ENCODE measurements around the gene BBS9. TPM values are rescaled to one million over a fixed set of nuclear protein-coding genes. Genes with fewer than 3 reads are reported as not detected.

Gene BBS9
- total and polyA plus RNA-seq, 2 of the 4 experiments (the other 2 are of a cell fraction), result 7.9 to 9.5 TPM

- intact Hi-C loops (cut with micrococcal nuclease) (no loop called here), dilution Hi-C loops (cut with HindIII; ENCODE audit: low sequenced_read_pairs, unreplicated experiment) (no loop called here), in situ Hi-C loops (cut with MboI; ENCODE audit: low sequenced_read_pairs) (no loop called here)
- H3K4ac ChIP-seq (ENCODE audit: low read depth, low read length), result no peak overlapping the region
- H2BK20ac ChIP-seq (ENCODE audit: low read depth, low read length), result no peak overlapping the region
- H3K18ac ChIP-seq (ENCODE audit: low read depth, low read length), result no peak overlapping the region; the same call in 1 of the 2 replicates
- TF ChIP-seq MXI1 (IDR thresholded peaks at IDR 0.05; ENCODE audit: borderline replicate concordance, low read depth, low read length), result no peak
- no peak for TF ChIP-seq MAZ (IDR thresholded peaks at IDR 0.05; ENCODE audit: borderline replicate concordance, low read depth, low read length)
- no peak for TF ChIP-seq BHLHE40 (IDR thresholded peaks at IDR 0.05; ENCODE audit: low read depth, low read length)
- TF ChIP-seq POLR2A (IDR thresholded peaks at IDR 0.05; ENCODE audit: low read depth, low read length), result no peak
- no peak for TF ChIP-seq MAFK (IDR thresholded peaks at IDR 0.05; ENCODE audit: low read depth, low read length)
- TF ChIP-seq FOS (IDR thresholded peaks at IDR 0.05; ENCODE audit: low read depth, low read length), result no peak
- TF ChIP-seq, protein P1, sequence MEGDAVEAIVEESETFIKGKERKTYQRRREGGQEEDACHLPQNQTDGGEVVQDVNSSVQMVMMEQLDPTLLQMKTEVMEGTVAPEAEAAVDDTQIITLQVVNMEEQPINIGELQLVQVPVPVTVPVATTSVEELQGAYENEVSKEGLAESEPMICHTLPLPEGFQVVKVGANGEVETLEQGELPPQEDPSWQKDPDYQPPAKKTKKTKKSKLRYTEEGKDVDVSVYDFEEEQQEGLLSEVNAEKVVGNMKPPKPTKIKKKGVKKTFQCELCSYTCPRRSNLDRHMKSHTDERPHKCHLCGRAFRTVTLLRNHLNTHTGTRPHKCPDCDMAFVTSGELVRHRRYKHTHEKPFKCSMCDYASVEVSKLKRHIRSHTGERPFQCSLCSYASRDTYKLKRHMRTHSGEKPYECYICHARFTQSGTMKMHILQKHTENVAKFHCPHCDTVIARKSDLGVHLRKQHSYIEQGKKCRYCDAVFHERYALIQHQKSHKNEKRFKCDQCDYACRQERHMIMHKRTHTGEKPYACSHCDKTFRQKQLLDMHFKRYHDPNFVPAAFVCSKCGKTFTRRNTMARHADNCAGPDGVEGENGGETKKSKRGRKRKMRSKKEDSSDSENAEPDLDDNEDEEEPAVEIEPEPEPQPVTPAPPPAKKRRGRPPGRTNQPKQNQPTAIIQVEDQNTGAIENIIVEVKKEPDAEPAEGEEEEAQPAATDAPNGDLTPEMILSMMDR (conservative IDR thresholded peaks at IDR 0.05; ENCODE audit: low read depth, low read length), result no peak
- TF ChIP-seq ELK1 (IDR thresholded peaks at IDR 0.05; ENCODE audit: borderline replicate concordance, low read depth, low read length), result no peak
- TF ChIP-seq CHD1 (IDR thresholded peaks at IDR 0.05; ENCODE audit: low read depth, low read length), result no peak
- no peak for TF ChIP-seq RAD21 (IDR thresholded peaks at IDR 0.05; ENCODE audit: low read length)
- TF ChIP-seq CEBPB (IDR thresholded peaks at IDR 0.05; ENCODE audit: low read depth, low read length), result no peak
- TF ChIP-seq RFX5 (IDR thresholded peaks at IDR 0.05; ENCODE audit: low read depth, low read length), result no peak
- TF ChIP-seq NFE2L2 (IDR thresholded peaks at IDR 0.05; ENCODE audit: low read depth, low read length), result no peak
- TF ChIP-seq, protein P2, sequence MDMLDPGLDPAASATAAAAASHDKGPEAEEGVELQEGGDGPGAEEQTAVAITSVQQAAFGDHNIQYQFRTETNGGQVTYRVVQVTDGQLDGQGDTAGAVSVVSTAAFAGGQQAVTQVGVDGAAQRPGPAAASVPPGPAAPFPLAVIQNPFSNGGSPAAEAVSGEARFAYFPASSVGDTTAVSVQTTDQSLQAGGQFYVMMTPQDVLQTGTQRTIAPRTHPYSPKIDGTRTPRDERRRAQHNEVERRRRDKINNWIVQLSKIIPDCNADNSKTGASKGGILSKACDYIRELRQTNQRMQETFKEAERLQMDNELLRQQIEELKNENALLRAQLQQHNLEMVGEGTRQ (IDR thresholded peaks at IDR 0.05; ENCODE audit: low read depth, low read length), result no peak
- no peak for TF ChIP-seq SMC3 (IDR thresholded peaks at IDR 0.05; ENCODE audit: low read depth, low read length)
- TF ChIP-seq RCOR1 (IDR thresholded peaks at IDR 0.05; ENCODE audit: insufficient replicate concordance, low read length), result no peak
- POLR2A ChIA-PET (ENCODE audit: unreplicated experiment), result no interaction called here
- H3K79me1 ChIP-seq (ENCODE audit: low read depth in 1 of 2, low read length in 2 of 2), result no peaks in the 10 kb centered on the region; a peak in 1 of 4 replicates
- H2BK5ac ChIP-seq (ENCODE audit: low read depth, low read length, poor library complexity, severe bottlenecking), result no peak overlapping the region
- H3K4me3 ChIP-seq (ENCODE audit: insufficient read depth, low read depth, low read length), result no peak overlapping the region
- no peak overlapping the region for H4K5ac ChIP-seq (ENCODE audit: low read depth, low read length)
- no peaks in the 10 kb centered on the region for H3K9me1 ChIP-seq (ENCODE audit: insufficient read depth, low read length)
- H4K8ac ChIP-seq (ENCODE audit: low read depth in 2 of 2, low read length in 2 of 2), result no peak overlapping the region
- no peak for ATAC-seq (ENCODE audit: low read depth)
- H3K27me3 ChIP-seq (ENCODE audit: control insufficient read depth, insufficient read depth, low read length), result no peaks in the 10 kb centered on the region
- no peak overlapping the region for H2AK9ac ChIP-seq (replicated peaks; ENCODE audit: low read depth, low read length, poor library complexity)
- no peak overlapping the region for H3K4me2 ChIP-seq (ENCODE audit: low read depth, low read length)
- no peak overlapping the region for H2AK5ac ChIP-seq (ENCODE audit: low read depth, low read length)
- no peak overlapping the region for H2BK15ac ChIP-seq (ENCODE audit: low read depth, low read length)
- H3K4me1 ChIP-seq (ENCODE audit: control insufficient read depth, insufficient read depth, low read length), result no peaks in the 10 kb centered on the region; the same call in 1 of the 2 replicates
- peak; percentile 38 for DNase-seq
- BruUV-seq (replicated peaks), result no TSS peak
- H3K23ac ChIP-seq (ENCODE audit: low read depth, low read length), result no peak overlapping the region
- CTCF ChIA-PET, result no interaction called here
- no peak overlapping the region for H3K56ac ChIP-seq (ENCODE audit: extremely low read depth, insufficient read depth, low read length)
- no peaks in the 10 kb centered on the region for H3K36me3 ChIP-seq (ENCODE audit: control insufficient read depth, insufficient read depth, low read length)
- 100% methylated on average over 1 of the region's 3 CpGs; no CpG with 5 or more reads in 1 of the 2 experiments for WGBS, 2 experiments (ENCODE audit: extremely low coverage in 2 of 2, insufficient read length in 1 of 2)
- H2AFZ ChIP-seq (replicated peaks; ENCODE audit: low read length, poor library complexity), result no peak overlapping the region
- no peak overlapping the region for H3K9ac ChIP-seq (ENCODE audit: low read depth, low read length)
- H4K20me1 ChIP-seq (ENCODE audit: insufficient read depth, low read length), result no peaks in the 10 kb centered on the region
- H3K14ac ChIP-seq (replicated peaks; ENCODE audit: low read depth, low read length), result no peak overlapping the region; the same call in 1 of the 2 replicates
- H3K9me3 ChIP-seq (ENCODE audit: control insufficient read depth, insufficient read depth, low read length), result no peaks in the 10 kb centered on the region
- H2BK120ac ChIP-seq (ENCODE audit: low read depth, low read length), result no peak overlapping the region
- no peak overlapping the region for H3K27ac ChIP-seq (ENCODE audit: insufficient read depth, low read length)
- H4K91ac ChIP-seq (ENCODE audit: insufficient read depth, low read depth, low read length), result no peak overlapping the region
These were observed 133.1 kb downstream of the BBS9 start for GRCh38 chr7:33262476-33262875.
